OCI-LY3 (cell line): Measurements from ENCODE around the gene LRRC8D.

Experiments
- H2AFZ ChIP-seq: fragments of 200-600, 300-600 bp; shearing (Covaris generic); 2 replicates; pipeline ENCODE4 v1.6.0; 2014; ENCODE audit warnings: antibody characterized with exemption, low read depth, low read length
- H3K27ac ChIP-seq: fragments of 200-600, 300-600 bp; sonication (generic); 2 replicates; pipeline ENCODE4 v1.5.1; 2014; ENCODE audit warnings: mild to moderate bottlenecking, low read length, moderate library complexity, mixed read lengths
- H3K27me3 ChIP-seq: fragments of 200-600, 300-600 bp; sonication (generic); 2 replicates; pipeline ENCODE4 v1.6.1; 2014; ENCODE audit warnings: low read depth, low read length, mixed read lengths
- H3K36me3 ChIP-seq: fragments of 200-600, 300-600 bp; sonication (generic); replicated peaks from 2 replicates; pipeline ENCODE3; 2014; ENCODE audit warnings: low read depth, low read length, mixed read lengths
- H3K4me1 ChIP-seq: fragments of 300-600, 200-600 bp; sonication (generic); 2 replicates; pipeline ENCODE4 v1.6.1; 2014; ENCODE audit warnings: low read length, mixed read lengths
- H3K4me2 ChIP-seq: fragments of 200-600, 300-600 bp; sonication (generic); 2 replicates; pipeline ENCODE4 v1.6.1; 2014; ENCODE audit warnings: low read length, mixed read lengths
- H3K4me3 ChIP-seq: fragments of 300-600, 200-600 bp; sonication (generic); 2 replicates; pipeline ENCODE4 v1.5.1; 2014; ENCODE audit warnings: antibody characterized with exemption, mild to moderate bottlenecking, low read length, moderate library complexity
- H3K79me2 ChIP-seq: fragments of 300-600, 200-600 bp; shearing (Covaris generic); 2 replicates; pipeline ENCODE4 v1.6.1; 2014; ENCODE audit warnings: mild to moderate bottlenecking, low read length, mixed read lengths
- H3K9ac ChIP-seq: fragments of 300-600, 200-600 bp; shearing (Covaris generic); 2 replicates; pipeline ENCODE4 v1.6.0; 2014; ENCODE audit warnings: mild to moderate bottlenecking, low read length, moderate library complexity
- H3K9me3 ChIP-seq: fragments of 200-600, 300-600 bp; shearing (Covaris generic); 2 replicates; pipeline ENCODE4 v1.6.1; 2014; ENCODE audit warnings: low read length, mixed read lengths; ENCODE audit not compliant: insufficient read depth
- H4K20me1 ChIP-seq: fragments of 200-600, 300-600 bp; sonication (generic); 2 replicates; pipeline ENCODE4 v1.6.1; 2016; ENCODE audit warnings: low read length, mixed read lengths; ENCODE audit not compliant: insufficient read depth
- EZH2phosphoT487 ChIP-seq: fragments of 200-600 bp; shearing (Covaris generic); IDR thresholded peaks from 2 replicates; pipeline ENCODE4 v1.6.1; 2018; ENCODE audit warnings: antibody characterized with exemption, mixed run types, low read depth
- TF ChIP-seq, protein P1 (sequence below): fragments of 200-600, 300-600 bp; sonication (generic); IDR thresholded peaks from 2 replicates; pipeline ENCODE4 v1.5.1; 2014; ENCODE audit warnings: antibody characterized with exemption, low read length, low read depth

Gene LRRC8D

GRCh38 chr1:89931964-89932363 lies 111.1 kb downstream of the LRRC8D start:
- H2AFZ ChIP-seq, result no peak overlapping the region
- no peaks in the 10 kb centered on the region for H3K36me3 ChIP-seq
- no peak overlapping the region for H3K9ac ChIP-seq
- H4K20me1 ChIP-seq, result no peaks in the 10 kb centered on the region
- TF ChIP-seq EZH2phosphoT487, result no peak
- TF ChIP-seq, protein P1, sequence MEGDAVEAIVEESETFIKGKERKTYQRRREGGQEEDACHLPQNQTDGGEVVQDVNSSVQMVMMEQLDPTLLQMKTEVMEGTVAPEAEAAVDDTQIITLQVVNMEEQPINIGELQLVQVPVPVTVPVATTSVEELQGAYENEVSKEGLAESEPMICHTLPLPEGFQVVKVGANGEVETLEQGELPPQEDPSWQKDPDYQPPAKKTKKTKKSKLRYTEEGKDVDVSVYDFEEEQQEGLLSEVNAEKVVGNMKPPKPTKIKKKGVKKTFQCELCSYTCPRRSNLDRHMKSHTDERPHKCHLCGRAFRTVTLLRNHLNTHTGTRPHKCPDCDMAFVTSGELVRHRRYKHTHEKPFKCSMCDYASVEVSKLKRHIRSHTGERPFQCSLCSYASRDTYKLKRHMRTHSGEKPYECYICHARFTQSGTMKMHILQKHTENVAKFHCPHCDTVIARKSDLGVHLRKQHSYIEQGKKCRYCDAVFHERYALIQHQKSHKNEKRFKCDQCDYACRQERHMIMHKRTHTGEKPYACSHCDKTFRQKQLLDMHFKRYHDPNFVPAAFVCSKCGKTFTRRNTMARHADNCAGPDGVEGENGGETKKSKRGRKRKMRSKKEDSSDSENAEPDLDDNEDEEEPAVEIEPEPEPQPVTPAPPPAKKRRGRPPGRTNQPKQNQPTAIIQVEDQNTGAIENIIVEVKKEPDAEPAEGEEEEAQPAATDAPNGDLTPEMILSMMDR, result no peak
- peaks cover 7% of the 10 kb centered on the region for H3K4me1 ChIP-seq
- no peak overlapping the region for H3K4me3 ChIP-seq
- no peaks in the 10 kb centered on the region for H3K27me3 ChIP-seq
- H3K9me3 ChIP-seq, result no peaks in the 10 kb centered on the region
- H3K4me2 ChIP-seq, result no peak overlapping the region
- H3K79me2 ChIP-seq, result no peaks in the 10 kb centered on the region
- H3K27ac ChIP-seq, result no peak overlapping the region

DNA sequence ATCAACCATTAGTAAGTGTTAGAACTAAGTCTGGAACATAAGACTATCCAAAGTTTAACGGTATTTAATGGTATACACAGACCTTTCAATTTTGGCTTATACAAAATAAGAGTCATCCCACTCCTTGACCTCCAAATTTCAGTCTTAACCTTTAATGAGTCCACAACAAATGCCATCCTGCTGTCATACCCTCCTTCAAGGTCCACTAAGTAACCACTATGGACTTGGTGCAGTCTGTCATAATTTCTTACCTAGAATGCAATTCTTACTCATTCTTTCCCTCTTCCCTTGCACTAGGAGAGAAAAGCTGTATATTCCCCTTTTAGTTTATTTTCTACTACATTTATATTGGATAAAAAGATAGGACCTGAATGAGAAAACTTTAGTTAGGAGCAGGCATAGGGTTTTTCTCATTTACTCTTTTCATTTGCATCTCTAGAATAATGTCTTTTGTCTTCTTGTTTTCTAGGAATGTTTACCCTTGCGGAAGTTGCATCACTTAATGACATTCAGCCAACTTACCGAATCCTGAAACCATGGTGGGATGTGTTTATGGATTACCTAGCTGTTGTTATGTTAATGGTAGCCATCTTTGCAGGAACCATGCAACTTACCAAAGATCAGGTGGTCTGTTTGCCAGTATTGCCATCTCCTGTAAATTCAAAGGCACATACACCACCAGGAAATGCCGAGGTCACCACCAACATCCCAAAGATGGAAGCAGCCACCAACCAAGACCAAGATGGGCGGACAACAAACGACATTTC lies 111.9 kb downstream of the LRRC8D start:
- no peaks in the 10 kb centered on the region for H3K9me3 ChIP-seq
- no peak overlapping the region for H3K4me2 ChIP-seq
- H3K4me1 ChIP-seq, result peaks cover 7% of the 10 kb centered on the region
- no peak overlapping the region for H3K9ac ChIP-seq
- no peak overlapping the region for H2AFZ ChIP-seq
- H3K27me3 ChIP-seq, result no peaks in the 10 kb centered on the region
- no peaks in the 10 kb centered on the region for H3K79me2 ChIP-seq
- H4K20me1 ChIP-seq, result no peaks in the 10 kb centered on the region
- H3K27ac ChIP-seq, result no peak overlapping the region
- TF ChIP-seq, protein P1, result no peak
- no peak for TF ChIP-seq EZH2phosphoT487
- no peaks in the 10 kb centered on the region for H3K36me3 ChIP-seq
- H3K4me3 ChIP-seq, result no peak overlapping the region

GRCh38 chr1:89934461-89934860 lies 113.6 kb downstream of the LRRC8D start:
- Histone ChIP-seq H3K4me1 (peaks cover 7% of the 10 kb centered on the region), H3K4me2 (no peak overlapping the region), H3K27me3 (no peaks in the 10 kb centered on the region), H2AFZ (no peak overlapping the region), H3K9me3 (no peaks in the 10 kb centered on the region), H3K4me3 (no peak overlapping the region), H3K27ac (no peak overlapping the region), H3K9ac (no peak overlapping the region), H4K20me1 (no peaks in the 10 kb centered on the region), H3K79me2 (no peaks in the 10 kb centered on the region), H3K36me3 (no peaks in the 10 kb centered on the region)
- TF ChIP-seq EZH2phosphoT487, result no peak
- TF ChIP-seq, protein P1, result no peak

DNA sequence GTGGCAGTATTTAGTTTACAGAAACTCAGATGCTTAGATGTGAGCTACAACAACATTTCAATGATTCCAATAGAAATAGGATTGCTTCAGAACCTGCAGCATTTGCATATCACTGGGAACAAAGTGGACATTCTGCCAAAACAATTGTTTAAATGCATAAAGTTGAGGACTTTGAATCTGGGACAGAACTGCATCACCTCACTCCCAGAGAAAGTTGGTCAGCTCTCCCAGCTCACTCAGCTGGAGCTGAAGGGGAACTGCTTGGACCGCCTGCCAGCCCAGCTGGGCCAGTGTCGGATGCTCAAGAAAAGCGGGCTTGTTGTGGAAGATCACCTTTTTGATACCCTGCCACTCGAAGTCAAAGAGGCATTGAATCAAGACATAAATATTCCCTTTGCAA lies 114.4 kb downstream of the LRRC8D start:
- Histone ChIP-seq H3K36me3 (no peaks in the 10 kb centered on the region), H3K27me3 (no peaks in the 10 kb centered on the region), H3K4me2 (no peak overlapping the region), H3K79me2 (no peaks in the 10 kb centered on the region), H3K27ac (no peak overlapping the region), H2AFZ (no peak overlapping the region), H3K9ac (no peak overlapping the region), H3K4me1 (peaks cover 7% of the 10 kb centered on the region), H4K20me1 (no peaks in the 10 kb centered on the region), H3K4me3 (no peak overlapping the region), H3K9me3 (no peaks in the 10 kb centered on the region)
- no peak for TF ChIP-seq EZH2phosphoT487
- TF ChIP-seq, protein P1, result no peak
